SK-N-MC (cell line): ENCODE results near the gene ACKR2.

ENCODE experiments used
- EZH2 ChIP-seq: fragments of 200-600 bp; sonication (generic); IDR thresholded peaks from one replicate; pipeline ENCODE4 v1.6.1; 2017; ENCODE audit warnings: antibody characterized with exemption
- FOXP2 ChIP-seq: optimal IDR thresholded peaks from 2 replicates; pipeline ENCODE3; 2011; ENCODE audit warnings: mild to moderate bottlenecking, moderate library complexity; ENCODE audit not compliant: insufficient read depth; ENCODE audit errors: extremely low read length, control extremely low read depth
- POLR2AphosphoS5 ChIP-seq: IDR thresholded peaks from 2 replicates; pipeline ENCODE4 v1.6.1; 2012; ENCODE audit warnings: mild to moderate bottlenecking, low read depth, low read length, borderline replicate concordance

- TF ChIP-seq EZH2 (no peak), POLR2AphosphoS5 (no peak), FOXP2 (no peak)
Measured at GRCh38 chr3:42786212-42786611, 23.0 kb upstream of the ACKR2 start.
